K562 (cell line): Measurements from ENCODE around the gene TMOD2. TPM values are rescaled to one million over a fixed set of nuclear protein-coding genes. Genes with fewer than 3 reads are reported as not detected.

ENCODE experiments used
- ATAC-seq: fragments of 200-7000 bp; cut with Tn5 transposase; 3 replicates; pipeline ENCODE4 v1.9.1; 2020; ENCODE audit warnings: moderate library complexity
- BruUV-seq: library from RNA; stranded (reverse); fragments of 400-500 nt; replicated peaks from 2 replicates; lab custom pipeline; 2021; lab: Mats Ljungman, UMichigan
- CTCF ChIA-PET: fragments of 300-600 bp; formaldehyde crosslinking; extraction: SDS; loops from one replicate; lab custom pipeline; 2021; ENCODE audit warnings: low intra/inter-chr PET ratio; lab: Yijun Ruan, JAX
- POLR2A ChIA-PET: fragments of 300-600, 350-650 bp; sonication (Branson Sonifier 250); formaldehyde crosslinking; extraction: SDS; loops from one replicate; lab custom pipeline; 2021; ENCODE audit warnings: antibody characterized with exemption, inconsistent platforms; lab: Yijun Ruan, JAX
- DNase-seq, 4 experiments: peaks; one replicate each; pipeline versions ENCODE4 v3.0.0 to v3.0.0-alpha.2; 2011 to 2018; ENCODE audit warnings: low spot score in 3 of 4, mixed read lengths in 3 of 4; ENCODE audit errors: extremely low read depth in 1 of 4
- FAIRE-seq: peaks from 2 replicates; lab custom pipeline; 2011; peaks lifted over from hg19 to GRCh38; lab: Jason Lieb, UNC
- H2AFZ ChIP-seq: 2 replicates; pipeline ENCODE4 v1.6.0; 2011; ENCODE audit warnings: low read depth, low read length, control low read depth, inconsistent platforms
- H3K27ac ChIP-seq: fragments of 200-600 bp; 3 replicates; pipeline ENCODE4 v1.8.0; 2011; ENCODE audit warnings: low read depth, mild to moderate bottlenecking, control low read depth, inconsistent platforms, low read length, moderate library complexity, mixed read lengths; ENCODE audit errors: extremely low read depth
- H3K27me3 ChIP-seq, 2 experiments: fragments of 300-600 bp in 1 of 2; 2 replicates in 1 of 2; 3 replicates in 1 of 2; pipeline versions ENCODE4 v1.6.0 to v1.8.0; 2011; ENCODE audit warnings: inconsistent platforms in 2 of 2, low read length in 2 of 2, mild to moderate bottlenecking in 1 of 2, mixed read lengths in 1 of 2, moderate library complexity in 1 of 2; ENCODE audit not compliant: control insufficient read depth in 2 of 2, insufficient read depth in 2 of 2
- H3K36me3 ChIP-seq: fragments of 300-600 bp; 3 replicates; pipeline ENCODE4 v1.8.0; 2011; ENCODE audit warnings: mild to moderate bottlenecking, low read length, inconsistent platforms; ENCODE audit not compliant: control insufficient read depth, insufficient read depth
- H3K4me1 ChIP-seq, 2 experiments: fragments of 200-600 bp in 1 of 2; replicated peaks in 1 of 2; 2 replicates in 1 of 2; 3 replicates in 1 of 2; pipeline versions ENCODE4 v1.5.1 to v1.8.0; 2011; ENCODE audit warnings: inconsistent platforms in 2 of 2, low read length in 2 of 2, mild to moderate bottlenecking in 1 of 2, mixed read lengths in 1 of 2, moderate library complexity in 1 of 2; ENCODE audit not compliant: control insufficient read depth in 2 of 2, insufficient read depth in 2 of 2
- H3K4me2 ChIP-seq: 2 replicates; pipeline ENCODE4 v1.6.1; 2011; ENCODE audit warnings: low read length, control low read depth, inconsistent platforms, mixed read lengths; ENCODE audit not compliant: insufficient read depth
- H3K4me3 ChIP-seq: fragments of 200-600 bp; sonication (generic), shearing (Covaris generic); 2 replicates; pipeline ENCODE4 v1.5.1; 2016; ENCODE audit warnings: control low read depth, inconsistent platforms
- H3K79me2 ChIP-seq: fragments of 200-600 bp; 3 replicates; pipeline ENCODE4 v1.8.0; 2011; ENCODE audit warnings: low read length, inconsistent platforms; ENCODE audit not compliant: control insufficient read depth, insufficient read depth
- H3K9ac ChIP-seq, 2 experiments: 2 replicates each; pipeline versions ENCODE4 v1.6.0 to v1.6.1; 2011; ENCODE audit warnings: low read depth in 2 of 2, low read length in 2 of 2, control low read depth in 1 of 2, inconsistent platforms in 1 of 2, mild to moderate bottlenecking in 1 of 2, mixed read lengths in 1 of 2; ENCODE audit not compliant: insufficient read depth in 1 of 2
- H3K9me1 ChIP-seq: one replicate; pipeline ENCODE4 v1.6.0; 2011; ENCODE audit warnings: inconsistent platforms, mild to moderate bottlenecking, low read length, moderate library complexity; ENCODE audit not compliant: control insufficient read depth, insufficient read depth
- H3K9me3 ChIP-seq: replicated peaks from 2 replicates; pipeline ENCODE4 v1.5.1; 2011; ENCODE audit warnings: low read depth, low read length, inconsistent platforms; ENCODE audit not compliant: control insufficient read depth, insufficient read depth
- H4K20me1 ChIP-seq: replicated peaks from 2 replicates; pipeline ENCODE4 v1.6.1; 2011; ENCODE audit warnings: low read length, inconsistent platforms, mixed read lengths; ENCODE audit not compliant: control insufficient read depth, insufficient read depth
- FIP1L1 ChIP-seq: fragments of 200-400 bp; formaldehyde crosslinking; IDR thresholded peaks from 2 replicates; pipeline ENCODE4 v1.6.1; 2018; ENCODE audit warnings: mild to moderate bottlenecking, low read depth, low read length; ENCODE audit not compliant: poor library complexity, severe bottlenecking
- NBN ChIP-seq: fragments of 450-650 bp; IDR thresholded peaks from 2 replicates; pipeline ENCODE4 v1.6.1; 2016; ENCODE audit warnings: low read depth, mild to moderate bottlenecking
- NONO ChIP-seq, 2 experiments: fragments of 200-400 bp in 1 of 2; fragments of 450-650 bp in 1 of 2; formaldehyde crosslinking in 1 of 2; IDR thresholded peaks; 2 replicates each; pipeline ENCODE4 v1.6.1; 2017; ENCODE audit warnings: low read depth in 2 of 2, mild to moderate bottlenecking in 2 of 2, moderate library complexity in 2 of 2, low read length in 1 of 2
- SAP30 ChIP-seq: fragments of 200-600 bp; sonication (generic); IDR thresholded peaks from 2 replicates; pipeline ENCODE4 v1.6.1; 2012; ENCODE audit warnings: borderline replicate concordance, low read depth, mild to moderate bottlenecking, moderate library complexity, low read length, control low read depth, inconsistent platforms; ENCODE audit not compliant: insufficient read depth, poor library complexity, severe bottlenecking
- SIN3B ChIP-seq: fragments of 450-650 bp; IDR thresholded peaks from 2 replicates; pipeline ENCODE4 v1.6.1; 2017; ENCODE audit warnings: low read depth, mild to moderate bottlenecking, moderate library complexity
- SMAD4 ChIP-seq: fragments of 250-450 bp; sonication (Bioruptor Pico); conservative IDR thresholded peaks from 2 replicates; pipeline ENCODE4 v1.8.0; 2021; ENCODE audit warnings: inconsistent platforms, mild to moderate bottlenecking, moderate library complexity
- YY1 ChIP-seq, 3 experiments: IDR thresholded peaks; 2 replicates each; pipeline ENCODE4 v1.6.1; 2011; ENCODE audit warnings: low read length in 2 of 3, mild to moderate bottlenecking in 2 of 3, moderate library complexity in 2 of 3, borderline replicate concordance in 1 of 3, control low read depth in 1 of 3, low read depth in 1 of 3; ENCODE audit not compliant: insufficient read depth in 3 of 3, insufficient replicate concordance in 2 of 3, control insufficient read depth in 1 of 3, insufficient read length in 1 of 3; ENCODE audit errors: extremely low read depth in 1 of 3
- ZEB2 ChIP-seq: fragments of 450-650 bp; IDR thresholded peaks from 2 replicates; pipeline ENCODE4 v1.6.1; 2016
- ZFX ChIP-seq: sonication (generic); formaldehyde crosslinking; IDR thresholded peaks from 2 replicates; pipeline ENCODE4 v1.8.0; 2022; ENCODE audit warnings: mild to moderate bottlenecking, missing genetic modification reagents, moderate library complexity
- ZNF41 ChIP-seq: fragments of 250-450 bp; sonication (Bioruptor Pico); conservative IDR thresholded peaks from 2 replicates; pipeline ENCODE4 v1.4.0; 2020; ENCODE audit warnings: mild to moderate bottlenecking
- WGBS: fragments of 100-300 bp; shearing (Covaris generic); methylation state at CpG from one replicate; pipeline ENCODE4 v1.1.6; 2016; ENCODE audit warnings: low coverage, mixed read lengths; ENCODE audit not compliant: insufficient coverage; ENCODE audit errors: missing lambda C conversion rate; 5-methylcytosine and 5-hydroxymethylcytosine counted together
- in situ Hi-C: fragments of 300-500 bp; cut with MboI; formaldehyde crosslinking; loops from 4 replicates; pipeline ENCODE4 v1.15.0; 2018; ENCODE audit warnings: inconsistent platforms, mixed read lengths
- intact Hi-C: fragments of 100-400 bp; cut with micrococcal nuclease; formaldehyde crosslinking; loops from 2 replicates; pipeline ENCODE4 v1.14.2; 2022
- polyA plus RNA-seq, 8 experiments: library from polyadenylated mRNA; depleted of rRNA in 4 of 8; stranded (reverse) in 5 of 8; unstranded in 3 of 8; fragments of >200 nt; fragmentation: Nextera tagmentation in 2 of 8; fragmentation: Illumina TruSeq in 1 of 8; extraction: Ambion mirVana in 2 of 8; extraction: Trizol in 1 of 8; gene quantifications; 2 replicates each; pipeline versions ENCODE4 v1.2.1 to v1.2.3, GENCODE V29; 2011 to 2014; ENCODE audit warnings: inconsistent platforms in 1 of 8, missing spikeins in 1 of 8
- total RNA-seq, 7 experiments: library from RNA; depleted of rRNA in 6 of 7; stranded (reverse); fragments of >200 nt in 6 of 7; fragmentation: Illumina TruSeq in 2 of 7; extraction: Trizol in 2 of 7; gene quantifications; 2 replicates each; pipeline versions ENCODE4 v1.2.1 to v1.2.3, GENCODE V29; 2011 to 2021; ENCODE audit warnings: low replicate concordance in 1 of 7
- TF ChIP-seq, protein P1 (sequence below), 3 experiments: fragments of 200-800 bp in 1 of 3; fragments of 250-450 bp in 1 of 3; fragments of 450-650 bp in 1 of 3; sonication (Bioruptor Pico) in 1 of 3; sonication (Bioruptor generic) in 1 of 3; formaldehyde crosslinking in 1 of 3; IDR thresholded peaks; 2 replicates each; pipeline versions ENCODE4 v1.6.1 to v1.8.0; 2016 to 2022; ENCODE audit warnings: mild to moderate bottlenecking in 2 of 3, missing genetic modification characterization in 2 of 3, missing compliant biosample characterization in 1 of 3, moderate library complexity in 1 of 3
- TF ChIP-seq, protein P2 (sequence below): fragments of 450-650 bp; formaldehyde crosslinking; IDR thresholded peaks from 2 replicates; pipeline ENCODE4 v1.4.0; 2020; ENCODE audit warnings: mild to moderate bottlenecking, moderate library complexity

The TMOD2 gene
- total and polyA plus RNA-seq, 9 of the 15 experiments (the other 6 are each of a cell fraction or from before 2014, with no cell fraction given): 0.49 to 3.8 (median 3.0) TPM

DNA sequence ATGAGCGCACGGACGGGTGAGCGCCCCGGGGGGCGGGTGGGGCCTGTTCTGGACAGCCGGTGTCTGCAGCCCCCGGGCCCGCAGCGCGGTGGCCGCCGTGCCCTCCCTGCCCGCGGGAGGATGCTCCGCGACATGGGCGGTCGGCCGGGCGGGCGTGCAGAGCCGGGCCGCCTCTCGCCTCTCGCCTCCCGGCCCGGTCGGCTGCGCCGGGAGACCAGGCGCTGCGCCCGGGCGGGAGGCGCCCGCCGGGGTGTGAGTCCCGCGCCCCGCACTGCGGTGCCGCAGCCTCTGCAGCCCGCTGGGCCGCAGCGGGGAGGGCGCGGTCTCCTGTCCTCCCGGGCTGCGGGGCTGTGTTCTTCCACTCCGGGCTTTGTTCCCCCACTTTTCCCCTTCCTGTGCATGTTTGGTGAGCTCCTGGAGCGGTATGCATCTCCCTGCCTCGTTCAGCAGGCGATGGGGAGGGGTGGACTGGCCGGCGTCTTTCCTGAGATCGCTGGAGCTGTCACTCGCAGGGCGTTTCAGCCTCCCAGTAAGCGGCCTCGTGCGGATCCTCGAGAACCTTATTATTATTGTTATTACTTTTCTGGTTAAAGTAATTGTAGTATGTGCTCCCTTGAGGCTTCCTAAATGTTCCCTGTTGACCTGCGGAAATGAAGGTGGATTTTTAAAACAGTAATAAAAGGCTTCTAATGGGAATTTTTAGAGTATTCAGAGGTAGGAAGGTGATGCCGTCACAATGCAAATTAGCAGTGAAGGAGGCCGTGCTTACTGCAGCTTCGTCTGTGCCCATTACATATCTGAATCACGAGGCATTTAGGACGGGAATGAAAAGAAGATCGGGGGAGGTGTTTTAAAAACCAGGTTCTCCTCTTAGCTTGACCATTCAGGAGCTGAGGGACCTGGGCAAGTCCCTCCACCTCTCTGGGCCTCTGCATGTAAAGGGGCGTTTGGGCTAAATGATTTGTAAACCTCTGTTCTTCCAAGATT is 593 bp downstream of the TMOD2 start:
- Histone ChIP-seq H3K4me3 (peak overlapping the region; percentile 64), H3K9me3 (no peaks in the 10 kb centered on the region), H3K4me1 (peaks cover 14 to 24% of the 10 kb centered on the region in 2 experiments; a peak in 4 of 5 replicates), H3K9me1 (no peaks in the 10 kb centered on the region), H3K79me2 (no peaks in the 10 kb centered on the region; the same call in 2 of the 3 replicates), H3K4me2 (peak overlapping the region; percentile 80), H3K27ac (no peak overlapping the region; the same call in 2 of the 3 replicates), H4K20me1 (no peaks in the 10 kb centered on the region), H2AFZ (peak overlapping the region; percentile 91), H3K36me3 (no peaks in the 10 kb centered on the region; the same call in 1 of the 3 replicates), H3K9ac (peak overlapping the region; percentile 16 to 90; a peak in 3 of 4 replicates), H3K27me3 (no peaks in the 10 kb centered on the region; a peak in 1 of 5 replicates)
- POLR2A ChIA-PET: interaction anchor here (0.6 kb wide), 1 partner anchor 13 kb away, joined by 4 read pairs; no protein-coding TSS in a partner anchor
- in situ Hi-C loops: no loop called here
- WGBS: 2% methylated on average over 48 of the region's 71 CpGs
- no TSS peak for BruUV-seq
- FAIRE-seq (peak; percentile 29), DNase-seq (peak; percentile 43 to 67 (median 48)), ATAC-seq (peak; percentile 70)
- CTCF ChIA-PET: no interaction called here
- intact Hi-C loops: no loop called here
- TF ChIP-seq ZFX: peak; percentile 17; the same call in 1 of the 2 replicates
- no peak for TF ChIP-seq SMAD4 (CRISPR knock-in tag)
- TF ChIP-seq ZNF41 (CRISPR knock-in tag): no peak
- 0 out of 2 replicates have a peak, but pooled peaks have one; percentile 26 for TF ChIP-seq SIN3B
- TF ChIP-seq SAP30: peak; percentile 65
- TF ChIP-seq ZEB2: no peak
- TF ChIP-seq NBN: no peak
- TF ChIP-seq FIP1L1: peak; percentile 26
- peak in 1 of 2 experiments; percentile 53; a peak in 1 of 4 replicates for TF ChIP-seq NONO (IDR thresholded peaks at IDR 0.05; ENCODE audit: low read depth in 2 of 2, low read length in 1 of 2)
- TF ChIP-seq, protein P1, sequence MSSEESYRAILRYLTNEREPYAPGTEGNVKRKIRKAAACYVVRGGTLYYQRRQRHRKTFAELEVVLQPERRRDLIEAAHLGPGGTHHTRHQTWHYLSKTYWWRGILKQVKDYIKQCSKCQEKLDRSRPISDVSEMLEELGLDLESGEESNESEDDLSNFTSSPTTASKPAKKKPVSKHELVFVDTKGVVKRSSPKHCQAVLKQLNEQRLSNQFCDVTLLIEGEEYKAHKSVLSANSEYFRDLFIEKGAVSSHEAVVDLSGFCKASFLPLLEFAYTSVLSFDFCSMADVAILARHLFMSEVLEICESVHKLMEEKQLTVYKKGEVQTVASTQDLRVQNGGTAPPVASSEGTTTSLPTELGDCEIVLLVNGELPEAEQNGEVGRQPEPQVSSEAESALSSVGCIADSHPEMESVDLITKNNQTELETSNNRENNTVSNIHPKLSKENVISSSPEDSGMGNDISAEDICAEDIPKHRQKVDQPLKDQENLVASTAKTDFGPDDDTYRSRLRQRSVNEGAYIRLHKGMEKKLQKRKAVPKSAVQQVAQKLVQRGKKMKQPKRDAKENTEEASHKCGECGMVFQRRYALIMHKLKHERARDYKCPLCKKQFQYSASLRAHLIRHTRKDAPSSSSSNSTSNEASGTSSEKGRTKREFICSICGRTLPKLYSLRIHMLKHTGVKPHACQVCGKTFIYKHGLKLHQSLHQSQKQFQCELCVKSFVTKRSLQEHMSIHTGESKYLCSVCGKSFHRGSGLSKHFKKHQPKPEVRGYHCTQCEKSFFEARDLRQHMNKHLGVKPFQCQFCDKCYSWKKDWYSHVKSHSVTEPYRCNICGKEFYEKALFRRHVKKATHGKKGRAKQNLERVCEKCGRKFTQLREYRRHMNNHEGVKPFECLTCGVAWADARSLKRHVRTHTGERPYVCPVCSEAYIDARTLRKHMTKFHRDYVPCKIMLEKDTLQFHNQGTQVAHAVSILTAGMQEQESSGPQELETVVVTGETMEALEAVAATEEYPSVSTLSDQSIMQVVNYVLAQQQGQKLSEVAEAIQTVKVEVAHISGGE (CRISPR knock-in tag; IDR thresholded peaks at IDR 0.05): peak in 1 of 3 experiments; percentile 66; a peak in 2 of 6 replicates
- TF ChIP-seq, protein P2, sequence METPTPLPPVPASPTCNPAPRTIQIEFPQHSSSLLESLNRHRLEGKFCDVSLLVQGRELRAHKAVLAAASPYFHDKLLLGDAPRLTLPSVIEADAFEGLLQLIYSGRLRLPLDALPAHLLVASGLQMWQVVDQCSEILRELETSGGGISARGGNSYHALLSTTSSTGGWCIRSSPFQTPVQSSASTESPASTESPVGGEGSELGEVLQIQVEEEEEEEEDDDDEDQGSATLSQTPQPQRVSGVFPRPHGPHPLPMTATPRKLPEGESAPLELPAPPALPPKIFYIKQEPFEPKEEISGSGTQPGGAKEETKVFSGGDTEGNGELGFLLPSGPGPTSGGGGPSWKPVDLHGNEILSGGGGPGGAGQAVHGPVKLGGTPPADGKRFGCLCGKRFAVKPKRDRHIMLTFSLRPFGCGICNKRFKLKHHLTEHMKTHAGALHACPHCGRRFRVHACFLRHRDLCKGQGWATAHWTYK (CRISPR knock-in tag): 0 out of 2 replicates have a peak, but pooled peaks have one; percentile 49
- peak in 1 of 3 experiments; percentile 4 for TF ChIP-seq YY1 (IDR thresholded peaks at IDR 0.05; ENCODE audit: borderline replicate concordance in 1 of 3, control insufficient read depth in 1 of 3, extremely low read depth in 1 of 3, insufficient read depth in 3 of 3, insufficient read length in 1 of 3, insufficient replicate concordance in 2 of 3, low read depth in 1 of 3, low read length in 2 of 3)
